Suprapubic skin (tissue), 4 donors: ENCODE data around the gene STARD13.

Experiments used
- CTCF ChIP-seq, 2 donors: fragments of 200-600 bp in 1 of 2; fragments of 450-650 bp in 1 of 2; sonication (generic) in 1 of 2; IDR thresholded peaks; one replicate each; pipeline ENCODE4 v1.5.1; 2016 to 2019; ENCODE audit warnings: antibody characterized with exemption in 2 of 2, mild to moderate bottlenecking in 1 of 2, moderate library complexity in 1 of 2
- EP300 ChIP-seq: sonication (generic); formaldehyde crosslinking; IDR thresholded peaks from one replicate; pipeline ENCODE4 v1.6.1; 2017; ENCODE audit warnings: antibody characterized with exemption
- POLR2A ChIP-seq, 2 donors: fragments of 450-650 bp; IDR thresholded peaks; one replicate each; pipeline ENCODE4 v1.6.1; 2017; ENCODE audit warnings: antibody characterized with exemption in 2 of 2, mild to moderate bottlenecking in 2 of 2, moderate library complexity in 2 of 2
- POLR2AphosphoS5 ChIP-seq, 3 donors: sonication (generic); formaldehyde crosslinking; IDR thresholded peaks; one replicate each; pipeline ENCODE4 v1.6.1; 2017; ENCODE audit warnings: antibody characterized with exemption in 3 of 3

DNA sequence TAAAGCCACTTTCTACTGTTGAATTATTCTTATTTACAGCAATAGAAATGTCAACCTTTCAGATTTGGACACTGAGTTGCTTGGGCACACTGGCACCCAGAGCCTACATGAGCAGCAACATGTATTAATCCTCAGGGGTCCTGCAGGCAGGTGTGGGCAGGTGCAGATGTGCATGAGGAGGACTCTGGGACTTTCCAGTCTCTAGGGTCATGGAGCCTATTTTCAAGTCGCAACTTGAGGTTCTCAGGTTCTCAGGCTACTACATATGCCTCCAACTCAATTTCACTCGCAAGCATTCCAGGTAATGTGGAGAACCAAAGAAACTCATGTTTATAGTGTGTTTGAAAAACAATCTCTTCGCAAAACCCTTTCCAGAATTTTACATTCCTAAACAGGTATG is 73.2 kb downstream of the STARD13 start:
- TF ChIP-seq POLR2A (IDR thresholded peaks at IDR 0.05) = no peak
- no peak for TF ChIP-seq CTCF (IDR thresholded peaks at IDR 0.05)
- TF ChIP-seq POLR2AphosphoS5 (IDR thresholded peaks at IDR 0.05) = no peak
- TF ChIP-seq EP300 = no peak
